HUES48 (cell line): ENCODE data around the gene SDHA.
"Not testable (repeated sequence)": the region's sequence is repeated elsewhere in the genome, so short reads cannot be mapped to it uniquely, and the experiment has no call there.

ENCODE experiments used
- H3K27ac ChIP-seq: one replicate; pipeline ENCODE4 v1.7.0; 2013; ENCODE audit warnings: low read depth, low read length, inconsistent platforms
- H3K27me3 ChIP-seq: 2 replicates; pipeline ENCODE4 v1.6.1; 2013; ENCODE audit warnings: mild to moderate bottlenecking, low read length; ENCODE audit not compliant: control insufficient read depth, insufficient read depth
- H3K36me3 ChIP-seq: 2 replicates; pipeline ENCODE4 v1.6.1; 2013; ENCODE audit warnings: low read length; ENCODE audit not compliant: control insufficient read depth, insufficient read depth
- H3K4me1 ChIP-seq: 2 replicates; pipeline ENCODE4 v1.6.1; 2013; ENCODE audit warnings: mild to moderate bottlenecking, low read length; ENCODE audit not compliant: control insufficient read depth, insufficient read depth
- H3K4me3 ChIP-seq: 2 replicates; pipeline ENCODE4 v1.5.1; 2013; ENCODE audit warnings: mild to moderate bottlenecking, low read depth, low read length
- H3K9ac ChIP-seq: 2 replicates; pipeline ENCODE4 v1.6.1; 2013; ENCODE audit warnings: mild to moderate bottlenecking, low read depth, low read length, moderate library complexity
- H3K9me3 ChIP-seq: 2 replicates; pipeline ENCODE4 v1.6.1; 2013; ENCODE audit warnings: low read length; ENCODE audit not compliant: control insufficient read depth, insufficient read depth

The SDHA gene

DNA sequence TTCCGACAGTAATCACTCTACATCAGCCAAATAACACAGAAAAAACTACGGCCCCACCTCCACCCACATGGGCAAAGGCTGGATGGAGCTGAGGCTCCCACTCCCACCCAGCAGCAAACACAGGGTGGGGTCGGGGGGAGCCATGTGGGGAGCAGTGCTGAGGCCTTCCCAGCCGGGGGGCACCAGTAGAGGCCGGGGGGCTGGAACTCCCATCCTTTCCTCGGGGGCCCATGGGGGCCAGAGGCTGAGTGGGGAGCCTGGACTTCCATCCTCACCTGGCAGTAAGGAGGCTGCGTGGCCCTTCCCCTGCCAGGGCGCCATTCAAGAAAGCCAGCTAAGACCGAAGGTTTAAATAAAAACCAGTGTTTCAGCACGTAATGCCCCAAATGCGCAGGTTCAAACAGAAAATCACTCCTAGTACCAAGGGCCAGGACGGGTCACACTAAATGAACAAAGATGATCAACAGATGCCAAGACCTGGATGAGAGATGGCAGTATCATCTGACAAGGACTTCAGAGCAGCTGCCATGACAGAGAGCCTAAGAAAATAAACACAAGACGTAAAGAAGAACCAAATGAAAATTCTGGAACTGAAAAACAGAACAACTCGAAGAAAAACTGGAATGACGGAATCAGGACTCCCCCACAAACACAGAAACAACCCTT lies 9.5 kb upstream of the SDHA start:
- Histone ChIP-seq H3K27me3 (no peaks in the 10 kb centered on the region), H3K4me1 (no peaks in the 10 kb centered on the region), H3K9ac (no peak overlapping the region), H3K4me3 (no peak overlapping the region), H3K27ac (no peak overlapping the region), H3K36me3 (peaks cover 23% of the 10 kb centered on the region), H3K9me3 (no peaks in the 10 kb centered on the region)

DNA sequence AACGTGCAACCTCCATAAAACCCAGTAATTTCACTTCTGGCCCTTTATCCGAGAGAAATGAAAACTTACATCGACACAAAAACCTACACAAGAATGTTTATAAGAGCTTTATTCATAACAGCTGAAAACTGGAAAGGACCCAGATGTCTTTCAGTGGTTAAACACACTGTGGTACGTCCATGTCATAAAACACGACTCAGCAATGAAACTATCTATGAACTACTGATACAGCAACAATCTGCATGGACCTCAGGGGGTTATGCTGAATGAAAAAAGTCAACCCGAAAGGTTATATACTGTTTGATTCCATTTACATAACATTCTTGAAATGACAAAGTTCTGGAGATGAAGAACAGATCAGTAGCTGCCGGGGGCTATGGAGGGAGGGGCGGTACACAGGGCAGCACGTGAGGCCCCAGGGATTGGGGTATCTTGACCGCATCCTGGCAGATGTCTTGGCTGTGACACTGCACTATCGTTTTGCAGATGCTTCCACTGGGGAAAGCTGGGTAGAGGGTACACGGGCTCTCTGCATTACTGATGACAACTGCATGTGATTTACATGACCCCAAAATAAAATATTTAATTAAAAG lies 4.2 kb upstream of the SDHA start:
- Histone ChIP-seq H3K36me3 (peaks cover 8% of the 10 kb centered on the region), H3K27me3 (no peaks in the 10 kb centered on the region), H3K9me3 (no peaks in the 10 kb centered on the region), H3K27ac (no peak overlapping the region), H3K4me3 (no peak overlapping the region), H3K9ac (no peak overlapping the region), H3K4me1 (peaks cover 4% of the 10 kb centered on the region; the same call in 1 of the 2 replicates)

DNA sequence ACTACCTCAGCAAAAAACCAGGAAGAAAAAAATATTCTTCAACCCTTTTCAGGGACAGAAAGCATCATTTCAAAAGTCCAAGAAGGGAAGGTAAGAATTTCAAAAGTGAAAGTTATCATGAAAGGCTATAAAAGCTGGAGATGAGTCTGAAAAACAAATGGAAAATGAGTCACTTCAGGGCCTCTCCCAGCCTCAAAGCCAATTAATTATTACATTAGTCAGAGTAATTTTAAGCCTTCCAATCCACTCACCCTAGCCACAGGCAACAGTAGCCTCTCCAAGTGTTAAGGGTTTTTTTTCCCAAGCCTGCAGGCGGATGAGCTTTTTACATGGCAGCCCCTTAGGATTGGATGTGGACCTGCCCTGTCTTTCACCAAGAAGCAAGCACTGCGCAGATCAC lies 2.9 kb upstream of the SDHA start:
- H3K36me3 ChIP-seq, H3K4me3 ChIP-seq, H3K9ac ChIP-seq, H3K27me3 ChIP-seq, H3K9me3 ChIP-seq, H3K27ac ChIP-seq: not testable (repeated sequence)
- peaks cover 15% of the 10 kb centered on the region for H3K4me1 ChIP-seq

DNA sequence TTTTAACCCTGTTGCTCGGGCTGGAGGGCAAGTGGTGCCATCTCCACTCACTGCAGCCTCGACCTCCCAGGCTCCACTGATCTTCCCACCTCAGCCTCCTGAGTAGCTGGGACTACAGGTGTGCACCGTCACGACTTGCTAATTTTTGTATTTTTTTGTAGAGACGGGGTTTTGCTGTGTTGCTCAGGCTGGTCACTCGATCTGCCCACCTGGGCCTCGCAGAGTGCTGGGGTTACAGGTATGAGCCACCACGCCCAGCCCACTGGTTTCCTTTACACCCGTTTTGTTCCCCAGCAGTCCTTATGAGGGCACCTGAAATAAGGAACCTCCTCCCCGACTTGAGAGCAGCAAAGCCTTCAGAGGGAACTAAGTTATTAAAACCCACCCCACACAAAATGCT lies 2.0 kb upstream of the SDHA start:
- H3K36me3 ChIP-seq, H3K9me3 ChIP-seq, H3K4me3 ChIP-seq, H3K9ac ChIP-seq, H3K27me3 ChIP-seq, H3K27ac ChIP-seq: not testable (repeated sequence)
- H3K4me1 ChIP-seq: peaks cover 17% of the 10 kb centered on the region

DNA sequence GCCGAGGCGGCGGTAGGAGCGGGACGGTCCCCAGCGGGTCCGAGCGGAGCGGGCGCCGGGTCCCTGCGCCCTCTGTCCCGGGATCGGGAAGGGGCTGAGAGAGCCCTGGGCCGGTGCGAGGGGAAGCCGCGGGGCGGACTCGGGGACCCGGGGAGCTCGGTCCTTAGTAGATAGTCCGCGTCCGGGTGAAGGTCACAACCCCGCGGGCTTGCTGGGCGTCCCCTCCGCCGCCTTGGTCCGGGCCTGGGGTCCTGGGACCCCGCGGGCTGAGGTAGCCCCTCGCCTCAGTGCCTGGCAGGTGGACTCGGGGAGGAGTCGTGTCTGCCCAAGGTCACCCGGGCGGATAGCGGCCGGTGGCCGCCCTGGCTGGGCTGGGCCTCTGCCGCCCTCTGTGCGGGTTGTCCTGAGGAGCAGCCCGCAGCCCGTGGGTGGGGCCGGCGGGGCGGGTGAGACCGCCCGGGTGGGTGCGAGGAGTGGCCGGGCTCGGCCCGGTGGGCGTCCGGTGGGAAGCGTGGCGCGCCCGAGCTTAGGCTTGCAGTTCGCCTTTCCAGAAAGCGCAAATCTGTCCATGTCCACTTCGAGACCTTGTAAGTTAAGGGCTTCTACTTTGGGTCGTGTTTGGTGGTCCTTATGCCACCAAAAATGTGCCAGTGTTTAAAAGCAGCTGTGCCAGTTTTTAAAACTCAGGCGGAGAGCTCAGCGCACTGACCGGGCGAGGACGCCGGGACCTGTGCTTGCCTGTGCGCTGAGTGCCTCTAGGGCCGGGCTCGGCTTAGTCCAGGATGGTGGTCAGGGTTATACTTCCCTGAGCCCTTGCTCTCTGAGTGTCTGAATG lies 554 bp downstream of the SDHA start:
- Histone ChIP-seq H3K4me3 (peak overlapping the region; percentile 89), H3K36me3 (peaks cover 7% of the 10 kb centered on the region), H3K27ac (peak overlapping the region; percentile 28)

DNA sequence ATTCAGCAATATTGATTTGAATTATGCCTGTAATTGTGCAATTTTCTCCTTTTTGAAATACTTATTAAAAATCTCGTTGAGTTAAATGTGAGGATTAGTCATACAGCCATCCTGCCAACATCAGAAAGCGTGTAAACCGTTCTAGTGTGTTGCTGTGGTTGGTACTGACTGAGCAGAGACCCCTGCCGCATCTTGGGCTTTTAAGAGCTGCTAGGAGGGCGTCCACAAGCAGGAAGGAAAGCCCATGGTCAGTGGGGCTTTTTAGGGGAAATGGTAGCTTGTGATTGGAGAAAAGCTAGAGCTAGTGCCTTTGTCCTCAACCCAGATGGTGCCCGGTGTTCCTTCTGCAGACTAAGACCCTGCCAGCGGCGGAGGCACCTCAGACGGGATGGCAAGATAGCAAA lies 1.3 kb downstream of the SDHA start:
- Histone ChIP-seq H3K4me3 (peak overlapping the region; percentile 89), H3K4me1 (peaks cover 26% of the 10 kb centered on the region), H3K9me3 (no peaks in the 10 kb centered on the region), H3K36me3 (peaks cover 10% of the 10 kb centered on the region), H3K27ac (no peak overlapping the region), H3K9ac (0 out of 2 replicates have a peak overlapping the region, but pooled peaks have one; percentile 21), H3K27me3 (no peaks in the 10 kb centered on the region)

More for the DNA sequence above, 554 bp downstream of the SDHA start:
- Histone ChIP-seq H3K4me1 (peaks cover 26% of the 10 kb centered on the region), H3K9ac (peak overlapping the region; percentile 56; the same call in 1 of the 2 replicates), H3K27me3 (no peaks in the 10 kb centered on the region), H3K9me3 (no peaks in the 10 kb centered on the region)

DNA sequence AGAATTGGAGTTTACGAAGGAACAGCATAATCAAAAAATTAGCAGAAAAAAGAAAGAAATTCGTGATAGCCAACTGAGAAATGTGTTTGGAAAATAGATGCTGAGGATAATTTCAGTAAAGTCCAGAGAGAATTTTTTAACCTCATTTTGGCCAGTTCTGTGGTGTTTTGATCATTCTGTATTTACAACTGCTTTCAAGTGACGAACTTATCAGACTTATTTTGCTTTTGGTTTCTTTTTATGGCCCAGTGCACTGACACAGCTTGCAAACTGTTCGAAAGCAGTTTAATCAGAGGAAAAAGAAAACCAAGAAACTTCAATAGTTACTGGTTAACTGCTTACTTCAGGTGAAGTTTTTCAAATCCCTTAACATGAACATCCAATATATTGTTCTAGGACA lies 1.9 kb downstream of the SDHA start:
- Histone ChIP-seq H3K9ac (no peak overlapping the region), H3K4me1 (peaks cover 26% of the 10 kb centered on the region), H3K4me3 (peak overlapping the region; percentile 89), H3K36me3 (peaks cover 16% of the 10 kb centered on the region), H3K27me3 (no peaks in the 10 kb centered on the region), H3K27ac (no peak overlapping the region), H3K9me3 (no peaks in the 10 kb centered on the region)

DNA sequence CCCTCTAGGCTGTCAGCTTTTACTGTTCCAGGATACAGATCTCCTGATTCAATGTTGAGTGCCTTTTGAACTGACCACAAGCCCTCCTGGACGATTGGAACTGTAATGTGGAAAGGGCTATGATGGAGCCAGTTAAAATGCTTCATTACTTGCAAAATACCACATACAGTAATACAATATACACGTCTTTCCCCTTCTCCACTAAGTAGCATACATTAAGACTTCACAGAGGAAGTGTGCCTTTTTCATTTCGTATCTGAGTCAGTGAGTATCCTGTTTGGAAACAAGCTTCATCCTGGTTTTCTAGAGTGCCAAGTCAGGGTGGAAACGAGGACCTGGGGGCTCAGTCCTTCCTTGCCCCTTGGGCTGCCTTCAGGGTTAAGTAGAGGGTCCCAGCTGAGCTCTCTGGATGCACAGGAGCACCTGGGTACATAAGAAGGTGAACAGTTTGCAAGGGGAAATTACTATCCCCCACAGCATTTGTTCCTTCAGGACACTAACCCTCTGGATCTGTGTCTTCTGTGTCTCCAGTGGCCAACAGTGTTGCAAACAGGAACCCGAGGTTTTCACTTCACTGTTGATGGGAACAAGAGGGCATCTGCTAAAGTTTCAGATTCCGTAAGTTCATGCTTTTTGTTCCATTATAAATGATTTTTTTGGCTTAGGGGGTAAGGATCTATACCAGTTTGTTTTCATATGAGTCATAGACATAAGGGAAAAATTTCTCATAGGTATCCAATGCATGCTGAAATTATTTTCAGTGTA lies 5.0 kb downstream of the SDHA start:
- not testable (repeated sequence) for H3K27ac ChIP-seq, H3K9me3 ChIP-seq, H3K9ac ChIP-seq, H3K27me3 ChIP-seq, H3K4me3 ChIP-seq
- H3K4me1 ChIP-seq: peaks cover 22% of the 10 kb centered on the region
- peaks cover 44% of the 10 kb centered on the region for H3K36me3 ChIP-seq

DNA sequence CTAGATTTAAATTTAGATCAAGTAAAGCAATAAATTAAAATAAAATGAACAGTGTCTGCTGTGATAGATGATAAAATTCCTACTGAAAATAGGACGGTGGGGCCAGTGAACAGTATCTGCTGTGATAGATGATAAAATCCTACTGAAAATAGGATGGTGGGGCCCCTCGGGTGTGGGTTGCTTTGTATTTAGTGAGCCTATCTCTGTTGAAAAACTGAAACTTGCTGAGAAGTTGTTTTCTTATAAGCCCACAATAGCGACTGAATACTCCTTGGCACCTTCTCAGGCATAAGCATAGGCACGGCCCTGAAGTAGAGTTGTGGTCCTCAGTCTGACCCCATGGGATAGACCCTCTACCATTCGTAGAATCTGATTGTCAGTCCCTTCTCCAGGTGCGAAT lies 5.7 kb downstream of the SDHA start:
- H3K36me3 ChIP-seq: peaks cover 51% of the 10 kb centered on the region
- H3K9ac ChIP-seq: no peak overlapping the region
- H3K9me3 ChIP-seq: no peaks in the 10 kb centered on the region
- H3K4me1 ChIP-seq: peaks cover 22% of the 10 kb centered on the region
- no peak overlapping the region for H3K4me3 ChIP-seq
- H3K27me3 ChIP-seq: no peaks in the 10 kb centered on the region
- no peak overlapping the region for H3K27ac ChIP-seq

DNA sequence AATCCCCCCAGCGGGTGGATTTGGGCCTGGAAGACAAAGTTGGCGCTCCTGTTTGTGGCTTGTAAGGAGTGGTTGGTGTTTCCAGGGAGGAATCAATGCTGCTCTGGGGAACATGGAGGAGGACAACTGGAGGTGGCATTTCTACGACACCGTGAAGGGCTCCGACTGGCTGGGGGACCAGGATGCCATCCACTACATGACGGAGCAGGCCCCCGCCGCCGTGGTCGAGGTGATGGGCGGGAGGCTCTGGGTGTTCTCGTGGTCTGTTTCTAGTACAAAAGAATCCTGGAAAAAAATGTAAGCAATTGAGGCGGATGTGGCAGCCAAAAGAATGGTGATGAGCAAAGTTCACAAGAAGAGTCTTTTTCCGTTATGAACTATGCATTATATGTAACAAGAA lies 7.2 kb downstream of the SDHA start:
- Histone ChIP-seq H3K9me3 (no peaks in the 10 kb centered on the region), H3K27ac (no peak overlapping the region), H3K27me3 (no peaks in the 10 kb centered on the region), H3K9ac (no peak overlapping the region), H3K36me3 (peaks cover 66% of the 10 kb centered on the region), H3K4me1 (peaks cover 11% of the 10 kb centered on the region; the same call in 1 of the 2 replicates), H3K4me3 (no peak overlapping the region)
